Colon (tissue), 2 donors: Measurements from ENCODE around the gene GALNT10.

Source experiments
- FAIRE-seq: peaks from 2 replicates; lab custom pipeline; 2012; peaks lifted over from hg19 to GRCh38; lab: Jason Lieb, UNC
- donor health status: control.
- donor health status: control.

The GALNT10 gene

DNA sequence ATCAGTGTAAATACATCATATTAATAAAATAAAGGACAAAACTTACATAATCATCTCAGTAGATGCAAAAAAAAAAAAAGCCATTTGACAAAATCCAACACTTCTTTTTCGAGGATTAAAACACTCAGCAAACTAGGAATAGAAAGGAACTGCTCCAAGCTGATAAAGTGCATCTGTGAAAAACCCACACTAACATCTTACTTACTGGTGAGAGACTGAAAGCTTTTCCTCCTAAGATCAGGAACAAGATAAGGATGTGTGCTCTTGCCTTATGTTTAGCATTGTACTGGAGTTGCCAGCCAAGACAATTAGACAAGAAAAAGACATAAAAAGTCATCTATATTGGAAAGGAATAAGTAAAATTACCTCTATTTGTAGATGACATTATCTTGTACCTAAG is 135.0 kb downstream of the GALNT10 start:
- no peak for FAIRE-seq

GRCh38 chr5:154329062-154329461 is 138.5 kb downstream of the GALNT10 start:
- no peak for FAIRE-seq

GRCh38 chr5:154329519-154330040 is 139.0 kb downstream of the GALNT10 start:
- FAIRE-seq, result no peak

- FAIRE-seq, result no peak
These were observed 139.6 kb downstream of the GALNT10 start for GRCh38 chr5:154330097-154330667.

DNA sequence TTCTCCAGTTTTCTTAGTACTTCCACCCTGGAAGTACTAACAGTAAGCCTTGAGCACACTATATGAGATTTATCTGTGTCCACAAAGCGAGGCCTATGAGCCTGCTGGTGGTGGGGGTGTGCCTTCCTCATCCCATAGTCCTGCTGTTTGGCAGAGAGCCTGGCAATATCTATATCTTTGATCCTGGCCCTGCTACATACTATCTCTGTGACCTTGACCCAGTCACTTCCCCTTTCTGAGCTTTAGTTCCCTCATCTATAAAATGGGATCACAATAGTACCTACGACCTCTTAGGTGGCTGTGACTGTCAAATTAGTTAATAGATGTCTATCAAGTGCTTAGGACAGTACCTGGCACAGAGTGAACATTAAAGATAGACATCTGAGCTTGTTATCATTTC is 140.7 kb downstream of the GALNT10 start:
- no peak for FAIRE-seq

- FAIRE-seq, result no peak
These were observed 141.4 kb downstream of the GALNT10 start for GRCh38 chr5:154331924-154332323.

DNA sequence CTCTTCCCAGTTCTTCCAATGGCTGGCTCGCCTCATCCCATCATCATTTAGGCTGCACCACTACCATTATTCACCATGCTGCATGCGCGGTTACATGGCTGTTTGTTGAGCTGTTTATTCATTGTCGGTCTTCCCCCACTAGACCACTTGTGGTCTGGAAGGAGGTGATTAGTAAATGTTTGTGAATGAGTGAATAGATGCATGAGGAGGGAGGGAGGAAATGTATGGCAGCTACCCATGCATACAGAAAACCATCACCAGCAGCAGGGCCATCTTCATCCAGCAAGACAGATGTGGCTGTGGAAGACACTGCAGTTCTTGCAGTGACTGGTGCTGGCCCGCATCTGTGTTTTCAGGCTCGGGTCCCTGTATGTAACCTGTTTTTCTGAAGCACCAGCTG is 141.9 kb downstream of the GALNT10 start:
- FAIRE-seq, result no peak

- FAIRE-seq, result no peak
These were observed 142.5 kb downstream of the GALNT10 start for GRCh38 chr5:154333016-154333415.

GRCh38 chr5:154334406-154335064 is 144.0 kb downstream of the GALNT10 start:
- FAIRE-seq, result no peak

DNA sequence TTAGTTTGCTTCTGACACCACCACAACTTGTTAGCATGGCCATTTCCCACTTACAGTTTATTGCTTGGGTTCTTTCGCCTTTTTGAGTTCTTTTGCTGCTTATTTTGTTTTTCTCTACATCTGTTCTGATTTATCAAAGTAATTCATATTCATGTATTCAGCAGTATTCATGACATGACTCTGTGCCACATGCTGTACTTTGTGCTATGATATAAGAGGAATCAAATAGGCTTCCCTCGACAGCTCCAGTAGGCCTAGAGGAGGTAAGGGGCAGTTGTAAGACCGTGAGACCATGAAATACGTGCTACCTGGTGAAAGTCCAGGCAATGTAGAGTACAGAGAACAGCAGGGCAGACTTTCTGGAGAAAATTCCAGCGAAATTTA is 144.5 kb downstream of the GALNT10 start:
- FAIRE-seq, result no peak

DNA sequence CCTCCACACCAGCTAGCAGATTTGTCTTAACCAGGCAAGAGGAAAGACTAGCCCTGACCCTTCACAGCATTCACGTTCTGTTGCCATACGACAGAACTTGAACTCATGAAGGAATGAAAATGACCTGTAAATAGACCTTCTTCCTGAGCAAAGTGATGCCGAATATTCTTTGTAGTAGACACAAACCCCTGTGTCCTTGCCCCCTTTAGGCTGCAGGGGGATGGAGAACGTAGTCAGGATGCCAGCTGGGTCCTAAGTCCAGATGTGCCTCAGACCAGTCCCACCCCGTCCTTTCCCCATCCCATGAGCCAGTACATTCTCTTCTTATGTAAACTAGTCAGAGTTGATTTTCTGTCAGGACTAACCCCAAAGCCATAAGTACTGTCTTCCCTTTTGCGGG is 151.1 kb downstream of the GALNT10 start:
- FAIRE-seq, result no peak

DNA sequence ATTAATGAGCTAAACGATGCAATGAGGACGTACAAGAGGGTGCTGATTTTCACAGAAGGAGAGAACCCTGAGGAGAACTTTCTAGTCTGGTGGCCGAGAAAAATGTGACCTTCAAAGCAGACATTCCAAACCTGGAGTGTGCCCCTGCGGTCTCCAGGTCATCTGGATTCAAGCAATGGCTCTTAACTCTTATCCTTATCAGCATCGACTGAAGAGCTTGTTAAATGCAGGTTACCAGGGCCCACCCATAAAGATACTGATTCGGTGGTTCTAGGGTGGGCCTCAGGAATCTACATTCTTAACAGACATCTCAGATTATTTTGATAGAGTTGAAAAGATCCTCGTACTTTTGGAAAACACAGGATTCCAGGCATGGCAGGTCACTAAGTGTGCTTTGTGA is 151.7 kb downstream of the GALNT10 start:
- no peak for FAIRE-seq

GRCh38 chr5:154342963-154343362 is 152.4 kb downstream of the GALNT10 start:
- FAIRE-seq, result no peak

- FAIRE-seq, result no peak
These were observed 153.9 kb downstream of the GALNT10 start for GRCh38 chr5:154344461-154344860.

GRCh38 chr5:154345255-154345952 is 154.9 kb downstream of the GALNT10 start:
- no peak for FAIRE-seq

DNA sequence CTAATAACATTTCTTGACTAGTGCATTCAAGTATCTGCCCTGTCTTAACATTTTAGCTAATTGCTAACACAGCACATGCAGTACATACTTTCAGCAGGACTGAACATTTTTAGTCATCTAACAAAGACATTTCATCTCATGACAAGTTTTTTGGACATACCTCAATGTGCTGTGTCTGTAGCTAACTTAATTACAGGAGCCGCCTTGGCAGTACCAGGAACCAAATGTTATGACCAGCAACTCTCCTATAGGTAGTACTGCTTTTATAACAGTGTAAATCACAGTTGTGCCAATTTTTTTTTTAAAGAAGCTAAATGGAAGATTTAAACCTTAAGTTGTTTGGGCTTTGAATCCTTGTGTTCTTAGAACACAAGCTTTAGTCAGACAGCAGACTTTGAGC is 155.9 kb downstream of the GALNT10 start:
- FAIRE-seq, result no peak

DNA sequence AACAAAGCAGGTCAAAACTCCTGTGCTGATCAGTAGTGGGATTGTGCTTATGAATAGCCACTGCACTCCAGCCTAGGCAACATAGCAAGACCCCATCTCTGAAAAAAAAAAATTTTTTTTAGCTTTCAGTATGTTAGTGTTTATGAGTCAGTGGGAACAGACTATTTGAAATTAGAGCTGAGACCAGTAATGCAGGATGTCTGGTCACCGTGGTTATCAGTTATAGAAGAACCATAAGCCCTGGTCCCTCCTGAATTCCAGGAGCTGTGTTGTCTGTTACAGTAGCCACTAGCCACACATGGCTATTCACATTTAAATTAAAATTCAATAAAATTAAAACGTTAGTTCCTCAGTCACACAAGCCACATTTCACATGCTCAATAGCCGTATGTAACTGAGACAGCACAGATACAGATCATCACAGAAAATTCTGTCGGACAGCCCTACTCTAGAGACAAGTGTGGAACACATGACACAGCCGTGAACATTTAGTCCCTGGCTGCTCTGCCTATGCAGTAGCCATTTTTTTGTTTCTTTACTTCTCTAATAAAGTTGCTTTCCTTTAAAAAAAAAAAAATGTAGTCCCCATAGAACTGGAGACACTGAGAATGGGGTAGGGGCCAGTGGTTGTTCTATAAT is 159.2 kb downstream of the GALNT10 start:
- FAIRE-seq, result no peak

DNA sequence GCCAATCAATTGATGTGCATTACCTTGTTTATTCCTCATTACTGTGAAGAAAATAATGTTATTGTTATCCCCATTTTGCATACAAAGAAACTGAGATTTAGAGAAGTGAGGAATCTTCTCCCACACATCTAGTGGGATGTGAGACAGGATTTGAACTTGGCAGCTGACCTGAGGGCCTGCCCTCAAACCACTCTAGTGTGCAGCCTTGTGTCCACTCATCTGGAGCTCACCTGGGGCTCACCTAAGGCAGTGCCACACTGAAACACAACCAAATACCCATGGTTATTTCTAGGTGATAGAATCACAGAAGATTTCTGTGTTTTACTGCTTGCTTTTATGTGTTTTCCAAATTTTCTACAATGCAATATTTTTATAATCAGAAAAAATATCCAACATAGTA is 160.6 kb downstream of the GALNT10 start:
- FAIRE-seq, result no peak

GRCh38 chr5:154351566-154351965 is 161.0 kb downstream of the GALNT10 start:
- no peak for FAIRE-seq

GRCh38 chr5:154352960-154353548 is 162.5 kb downstream of the GALNT10 start:
- FAIRE-seq, result no peak

DNA sequence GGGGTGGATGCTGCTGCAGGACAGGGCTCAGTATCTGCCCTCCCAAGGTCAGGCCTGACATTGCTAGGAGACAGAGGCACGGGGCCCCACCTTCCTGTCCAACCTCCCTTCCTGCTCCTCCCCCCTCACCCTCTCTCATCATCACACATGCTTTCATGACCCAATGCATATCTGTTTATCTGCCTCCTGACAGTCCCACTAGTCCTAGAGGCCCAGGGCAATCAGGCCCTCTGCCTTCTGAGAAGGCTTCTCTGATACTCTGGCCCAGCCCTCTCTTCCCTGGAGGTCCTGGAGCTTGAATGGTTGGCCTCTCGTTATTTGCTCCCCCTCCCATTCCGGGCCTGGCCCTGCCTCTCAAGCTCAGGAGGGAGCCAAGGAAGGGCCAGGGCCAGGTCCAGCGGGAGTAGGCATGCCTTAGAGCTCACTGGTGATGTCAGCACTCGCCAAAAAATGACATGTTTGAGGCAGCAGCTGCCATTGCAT is 164.6 kb downstream of the GALNT10 start:
- FAIRE-seq, result no peak

- no peak for FAIRE-seq
These were observed 165.6 kb downstream of the GALNT10 start for GRCh38 chr5:154356020-154356655.
